ENCODE results near the gene ISX. TPM values are rescaled to one million over a fixed set of nuclear protein-coding genes. Genes with fewer than 3 reads are reported as not detected.

ISX gene
- total RNA-seq, 1 experiment from 2014 or later, result not detected

DNA sequence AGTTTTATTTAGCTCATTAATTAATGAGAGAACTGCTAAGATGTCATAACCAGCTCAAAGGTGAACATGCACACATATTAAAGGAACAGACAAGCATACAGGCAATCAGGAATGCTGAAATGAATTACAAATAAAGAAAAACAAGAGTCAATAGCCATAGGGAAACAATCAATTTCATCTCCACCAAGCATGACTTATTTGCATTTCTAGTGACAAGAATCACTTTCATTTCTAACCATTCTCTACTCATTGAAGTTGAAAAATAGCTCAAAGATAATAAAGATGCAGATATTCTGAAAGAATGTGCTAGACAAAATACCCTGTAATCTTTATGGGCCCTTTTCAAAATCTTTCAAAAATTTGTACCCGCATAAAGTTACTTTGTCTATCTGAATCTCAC, 23.2 kb downstream of the ISX start:
- in situ Hi-C loops (cut with HindIII; ENCODE audit: low pct_unique_long_range_greater_than_20kb, low sequenced_read_pairs), result no loop called here
- DNase-seq (ENCODE audit: low read depth), result no peak

DNA sequence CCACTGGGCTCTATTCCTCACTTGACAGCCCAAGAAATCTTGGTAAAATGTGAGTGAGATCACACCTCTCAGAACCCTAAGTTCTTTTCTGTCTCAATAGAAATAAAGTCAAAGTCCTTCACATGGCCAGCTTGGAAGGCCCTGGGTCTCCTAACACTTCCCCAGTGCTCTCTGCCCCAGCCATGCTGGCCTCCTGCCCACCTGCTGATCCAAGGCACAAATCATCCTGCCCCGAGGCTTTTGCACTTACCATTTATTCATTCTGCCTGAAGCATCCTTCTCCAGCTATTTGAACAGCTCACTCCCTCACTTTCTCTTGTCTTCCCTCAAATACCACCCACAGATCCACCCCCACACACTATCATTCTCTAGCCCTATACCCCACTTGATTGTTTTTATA, 26.4 kb downstream of the ISX start:
- no peak for DNase-seq (ENCODE audit: low read depth)
- in situ Hi-C loops (cut with HindIII; ENCODE audit: low pct_unique_long_range_greater_than_20kb, low sequenced_read_pairs), result no loop called here

DNA sequence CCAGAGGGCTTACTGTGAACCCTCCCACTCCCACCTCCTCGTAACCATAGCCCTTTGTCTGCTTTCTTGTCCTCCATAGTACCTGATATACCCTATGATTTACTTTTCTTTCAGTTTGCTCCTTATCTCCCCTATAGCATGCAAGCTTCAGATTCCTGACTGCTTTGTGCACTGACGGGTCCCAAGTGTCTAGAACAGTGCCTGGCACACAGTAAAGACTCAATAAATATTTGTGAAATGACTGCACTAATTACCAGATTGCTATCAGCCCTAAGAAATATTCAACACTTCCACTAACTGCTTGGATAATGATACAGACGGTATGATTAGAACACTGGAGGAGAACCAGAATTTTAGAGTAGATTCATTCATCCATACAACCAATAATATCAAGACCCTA, 33.0 kb downstream of the ISX start:
- in situ Hi-C loops (cut with HindIII; ENCODE audit: low pct_unique_long_range_greater_than_20kb, low sequenced_read_pairs), result no loop called here
- DNase-seq (ENCODE audit: low read depth), result no peak

DNA sequence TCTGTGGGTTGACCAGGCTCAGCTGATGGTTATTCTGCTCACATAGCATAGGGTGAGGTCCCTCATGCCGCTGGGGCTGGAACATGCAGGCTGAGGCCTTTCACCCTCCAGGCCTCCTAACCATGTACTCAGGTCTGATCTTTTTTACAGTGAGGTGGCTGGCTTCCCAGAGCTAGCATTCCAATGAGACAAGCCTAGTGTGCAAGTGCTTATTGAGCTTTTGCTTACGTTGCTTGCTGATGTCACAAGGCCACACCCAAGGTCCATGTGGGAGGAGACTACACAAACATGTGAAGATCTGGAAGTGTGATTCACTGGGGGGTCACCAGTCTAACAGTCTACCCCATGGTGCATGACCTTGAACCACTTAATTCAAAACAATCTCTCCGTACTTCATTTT, 33.9 kb downstream of the ISX start:
- no peak for DNase-seq (ENCODE audit: low read depth)
- in situ Hi-C loops (cut with HindIII; ENCODE audit: low pct_unique_long_range_greater_than_20kb, low sequenced_read_pairs), result no loop called here

DNA sequence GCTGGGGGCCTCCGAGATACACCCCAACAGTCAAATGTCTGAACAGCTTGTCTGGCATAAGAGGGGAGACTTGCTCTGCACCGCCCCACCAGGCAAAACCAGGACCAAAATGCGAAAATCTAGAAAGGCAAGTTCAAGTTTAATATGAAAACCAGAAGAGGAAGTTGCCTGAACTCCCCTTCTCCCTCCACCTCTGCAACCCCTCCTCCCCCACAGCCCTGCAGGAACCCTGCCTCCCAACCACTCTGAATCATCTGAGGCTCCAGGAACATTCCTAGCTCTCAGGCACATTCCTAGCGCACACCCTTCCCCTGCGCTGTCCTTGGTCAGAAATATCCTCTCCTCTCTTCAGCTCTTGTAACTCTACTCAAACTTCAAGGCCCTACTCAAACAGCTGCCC, 36.7 kb downstream of the ISX start:
- DNase-seq (ENCODE audit: low read depth), result peak; percentile 35
- in situ Hi-C loops (cut with HindIII; ENCODE audit: low pct_unique_long_range_greater_than_20kb, low sequenced_read_pairs), result no loop called here

DNA sequence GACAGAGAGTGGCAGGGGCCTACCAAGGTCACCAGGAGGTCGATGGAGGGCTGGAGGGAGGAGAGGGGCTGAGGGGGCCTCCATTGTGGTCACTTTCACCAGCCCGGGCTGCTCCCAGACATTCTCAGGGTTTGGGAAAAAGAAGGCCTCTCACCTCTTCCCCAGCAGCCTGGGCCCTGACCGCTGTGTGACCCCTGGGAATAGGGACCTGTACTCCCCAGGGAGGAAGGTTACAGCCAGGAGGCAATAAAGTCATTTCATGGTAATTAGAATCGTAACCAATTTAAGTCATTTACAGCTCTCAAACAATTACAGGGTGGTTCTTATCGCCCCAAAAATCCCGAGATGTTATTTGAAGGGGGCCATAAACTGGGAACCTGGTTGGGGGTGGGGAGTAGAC, 37.8 kb downstream of the ISX start:
- in situ Hi-C loops (cut with HindIII; ENCODE audit: low pct_unique_long_range_greater_than_20kb, low sequenced_read_pairs), result no loop called here
- DNase-seq (ENCODE audit: low read depth), result no peak

DNA sequence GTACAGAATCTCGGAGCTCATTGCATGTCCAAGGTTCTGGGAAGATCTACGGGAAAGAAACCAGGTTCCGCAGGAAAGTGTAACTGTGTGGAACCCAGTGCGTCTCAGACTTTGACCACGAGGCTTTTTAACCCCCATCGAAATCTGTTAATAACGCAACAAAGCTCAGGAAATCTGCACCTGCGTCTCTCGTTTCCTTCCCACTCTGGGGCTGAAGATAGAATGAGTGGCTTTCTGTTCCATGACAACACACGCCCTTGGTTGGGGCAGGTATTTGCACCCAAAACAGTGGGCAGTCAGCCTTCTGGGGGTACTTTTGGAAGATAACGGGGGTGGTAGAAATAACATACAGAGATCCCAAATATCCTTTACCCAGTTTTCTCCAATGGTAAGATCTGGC, 38.5 kb downstream of the ISX start:
- in situ Hi-C loops (cut with HindIII; ENCODE audit: low pct_unique_long_range_greater_than_20kb, low sequenced_read_pairs), result no loop called here
- DNase-seq (ENCODE audit: low read depth), result no peak

DNA sequence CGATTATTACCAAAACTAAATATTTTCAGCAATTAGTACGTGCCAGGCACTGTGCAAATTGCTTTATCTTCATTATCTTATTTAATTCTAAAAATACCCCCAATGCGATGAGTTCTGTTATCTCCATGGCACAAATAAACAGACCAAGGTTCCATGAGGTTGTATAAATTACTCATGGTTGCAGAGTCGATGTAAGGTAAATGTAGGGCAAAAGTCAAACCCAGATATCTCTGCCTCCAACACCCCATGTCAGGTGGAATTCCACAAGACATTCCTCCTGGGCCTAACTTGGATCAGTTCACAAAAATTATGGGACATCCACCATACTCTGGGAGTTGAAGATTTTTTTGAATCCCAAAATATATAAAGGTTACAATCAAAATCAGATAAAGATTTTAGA, 43.7 kb downstream of the ISX start:
- DNase-seq (ENCODE audit: low read depth), result no peak
- in situ Hi-C loops (cut with HindIII; ENCODE audit: low pct_unique_long_range_greater_than_20kb, low sequenced_read_pairs), result no loop called here

DNA sequence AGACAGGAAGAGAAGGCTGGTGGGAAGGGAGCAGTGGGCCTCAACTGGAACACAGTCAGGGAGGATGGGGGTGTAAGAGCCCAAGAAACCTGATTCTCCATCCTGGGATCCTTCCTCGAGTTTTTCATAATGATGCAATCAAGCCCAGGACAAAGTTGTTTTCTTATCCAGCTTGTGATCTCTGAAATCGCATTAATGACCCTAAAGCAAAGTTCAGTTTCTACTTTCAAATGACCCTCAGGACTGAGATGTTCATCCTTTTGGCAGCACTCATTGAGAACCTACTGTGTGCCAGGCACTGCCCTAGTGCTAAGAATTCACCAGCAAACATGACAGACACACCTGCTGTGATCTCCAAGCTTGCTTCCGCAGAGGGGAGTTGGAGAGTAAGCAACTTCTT, 45.3 kb downstream of the ISX start:
- in situ Hi-C loops (cut with HindIII; ENCODE audit: low pct_unique_long_range_greater_than_20kb, low sequenced_read_pairs), result no loop called here
- no peak for DNase-seq (ENCODE audit: low read depth)

DNA sequence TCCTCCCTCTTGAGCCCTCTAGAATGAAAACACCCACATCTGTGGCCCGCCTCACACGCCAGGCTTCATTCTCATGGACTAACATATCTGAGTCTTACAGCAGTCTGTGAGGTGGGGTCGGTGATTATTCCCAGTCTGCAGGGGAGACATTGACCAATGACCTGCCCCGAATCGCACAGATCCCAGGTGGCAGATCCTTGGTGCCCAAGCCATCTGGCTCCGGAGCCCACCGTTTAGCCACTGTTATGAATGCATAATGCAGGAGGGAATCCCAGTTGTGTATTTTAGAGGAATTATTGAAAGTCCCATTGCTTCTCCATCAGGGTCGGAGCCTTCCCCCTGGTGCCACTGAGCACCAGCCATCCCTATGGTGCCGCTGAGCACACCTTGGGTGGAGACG, 47.4 kb downstream of the ISX start:
- in situ Hi-C loops (cut with HindIII; ENCODE audit: low pct_unique_long_range_greater_than_20kb, low sequenced_read_pairs), result no loop called here

DNA sequence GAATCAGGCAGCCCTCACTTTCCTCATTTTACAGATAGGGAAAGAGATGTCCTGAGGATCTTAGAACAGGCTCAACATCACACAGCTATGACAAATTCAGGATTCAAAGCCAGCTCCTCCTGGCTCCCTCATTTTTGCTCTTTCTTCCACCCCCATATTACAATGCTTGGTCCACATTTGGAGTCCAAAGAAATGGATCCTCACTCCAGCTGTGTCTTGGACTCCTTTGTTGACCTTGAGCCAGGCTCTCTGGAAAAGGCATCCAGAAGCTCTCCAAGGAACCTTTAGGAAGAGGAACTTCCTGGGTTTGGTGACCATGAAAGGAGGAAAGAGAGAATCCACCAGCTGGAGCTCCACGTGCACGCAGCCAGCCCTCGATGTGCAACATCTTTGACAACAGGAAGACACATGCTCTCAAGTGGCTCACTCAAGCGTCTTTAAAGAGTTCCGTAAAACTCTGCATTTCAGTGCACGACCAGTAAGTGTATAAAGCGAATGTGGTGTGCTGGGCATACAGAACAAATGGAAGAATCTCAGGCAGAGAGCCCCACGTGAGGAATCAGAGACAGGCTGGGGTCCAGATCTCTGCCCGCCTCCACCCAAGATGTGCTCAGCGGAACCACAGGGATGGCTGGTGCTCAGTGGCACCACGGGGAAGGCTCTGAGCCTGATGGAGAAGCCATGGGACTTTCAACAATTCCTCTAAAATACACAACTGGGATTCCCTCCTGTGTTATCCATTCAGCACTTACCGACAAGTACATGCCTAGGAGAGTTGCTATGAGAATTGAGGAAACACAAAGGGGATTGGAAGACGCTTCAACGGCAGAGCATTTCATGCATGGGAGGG, 48.4 kb downstream of the ISX start:
- in situ Hi-C loops (cut with HindIII; ENCODE audit: low pct_unique_long_range_greater_than_20kb, low sequenced_read_pairs), result no loop called here
- DNase-seq (ENCODE audit: low read depth), result no peak

More for the DNA sequence above, 47.4 kb downstream of the ISX start:
- no peak for DNase-seq (ENCODE audit: low read depth)

DNA sequence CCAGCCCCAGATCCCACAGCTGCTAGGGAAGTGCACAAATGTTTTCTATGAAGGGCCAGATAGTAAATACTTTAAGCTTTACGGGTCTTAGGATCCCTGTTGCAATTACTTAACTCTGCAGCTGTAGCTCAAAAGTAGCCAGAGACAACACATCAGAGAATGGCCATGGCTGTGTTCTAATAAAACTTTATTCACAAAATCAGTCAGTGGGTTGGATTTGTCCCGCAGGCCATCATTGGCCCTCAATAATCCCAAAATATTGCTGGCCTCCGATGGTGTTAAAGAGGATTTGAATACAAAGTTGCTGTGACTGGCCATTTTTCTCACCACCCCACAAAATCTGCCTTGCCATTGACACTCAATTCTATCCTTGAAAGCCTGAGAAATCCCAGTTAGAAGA, 49.6 kb downstream of the ISX start:
- in situ Hi-C loops (cut with HindIII; ENCODE audit: low pct_unique_long_range_greater_than_20kb, low sequenced_read_pairs), result no loop called here
- no peak for DNase-seq (ENCODE audit: low read depth)

DNA sequence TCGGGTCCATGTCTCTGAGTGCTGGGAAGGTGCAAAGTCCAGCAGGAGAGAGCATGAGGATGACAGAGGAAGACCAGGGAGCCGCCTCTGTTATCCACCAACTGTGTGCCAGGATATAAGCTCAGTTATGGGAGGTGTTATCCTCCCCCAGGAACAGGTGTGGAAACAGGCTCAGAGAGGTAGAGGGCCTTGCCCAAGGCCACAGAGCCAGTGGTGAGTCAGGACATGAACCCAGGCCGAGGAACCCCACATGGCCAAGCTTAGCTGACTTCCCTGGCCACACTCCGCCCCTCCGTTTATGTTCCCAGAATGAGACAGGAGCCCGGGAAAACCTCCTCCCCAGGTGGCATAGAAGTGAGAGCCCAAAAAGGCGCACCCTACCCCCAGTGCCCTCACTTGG, 50.3 kb downstream of the ISX start:
- in situ Hi-C loops (cut with HindIII; ENCODE audit: low pct_unique_long_range_greater_than_20kb, low sequenced_read_pairs), result no loop called here
- no peak for DNase-seq (ENCODE audit: low read depth)

DNA sequence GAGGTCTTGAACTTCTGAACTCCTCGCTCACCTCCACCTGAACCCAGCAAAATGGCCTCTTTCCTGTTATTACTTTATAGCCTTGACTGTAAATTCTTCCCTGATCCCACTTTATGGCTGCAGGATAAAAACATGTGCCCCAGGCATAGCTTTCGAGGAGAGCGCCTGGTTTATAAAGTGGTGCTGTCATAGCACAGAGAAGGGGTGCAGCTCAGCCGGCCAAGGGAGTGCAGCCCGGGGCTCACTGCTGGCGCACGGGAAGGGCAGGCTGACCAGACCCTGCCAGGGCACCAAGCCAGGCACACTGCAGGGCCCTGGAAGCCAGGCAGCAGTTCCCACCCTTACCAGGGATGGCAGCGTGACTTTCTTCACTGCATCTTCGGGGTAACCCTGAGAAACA, 50.9 kb downstream of the ISX start:
- in situ Hi-C loops (cut with HindIII; ENCODE audit: low pct_unique_long_range_greater_than_20kb, low sequenced_read_pairs), result no loop called here
- no peak for DNase-seq (ENCODE audit: low read depth)

DNA sequence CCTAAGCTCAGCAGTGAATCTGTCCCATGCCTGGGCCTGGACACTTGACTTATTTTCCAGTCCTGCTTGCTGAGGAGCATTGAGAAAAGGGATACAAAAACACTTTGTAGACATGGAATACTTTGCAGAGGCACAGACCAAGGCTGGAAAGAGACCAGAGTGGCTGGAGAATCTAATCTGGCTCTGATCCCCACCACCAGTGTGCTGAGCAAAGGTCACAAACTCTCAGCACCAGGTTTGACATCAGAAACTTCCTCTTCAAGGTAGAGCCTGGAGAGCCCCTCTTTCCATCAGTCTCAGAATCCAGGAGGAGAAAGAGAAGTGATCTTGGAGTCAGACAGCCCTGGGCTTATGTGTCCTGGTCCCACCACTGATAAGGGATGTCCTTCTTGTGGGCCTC, 53.5 kb downstream of the ISX start:
- no peak for DNase-seq (ENCODE audit: low read depth)
- in situ Hi-C loops (cut with HindIII; ENCODE audit: low pct_unique_long_range_greater_than_20kb, low sequenced_read_pairs), result no loop called here

DNA sequence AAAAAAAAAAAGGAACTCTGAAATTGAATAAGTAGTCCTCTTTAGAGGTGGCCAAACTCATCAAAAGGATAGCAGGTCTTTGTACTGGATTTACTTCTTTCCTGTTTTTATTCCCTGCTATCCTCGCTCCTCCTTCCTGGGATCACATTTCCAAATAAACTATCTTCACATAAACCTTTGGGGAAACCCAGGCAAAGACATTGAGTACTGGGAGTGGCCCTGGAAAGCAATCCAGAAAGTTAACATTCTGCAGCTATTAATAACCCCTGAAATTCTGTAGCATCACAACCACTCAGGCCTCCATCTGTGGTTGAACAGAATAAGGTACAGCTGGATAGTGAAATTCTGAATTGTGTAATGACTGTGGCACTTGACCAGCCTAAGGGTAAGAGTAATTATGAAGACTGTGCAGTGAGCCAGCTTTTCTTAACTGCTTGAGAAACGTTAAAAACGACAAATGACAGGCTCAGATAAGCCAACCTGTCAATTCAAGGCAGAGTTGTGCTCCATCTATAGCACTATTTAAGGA, 58.8 kb downstream of the ISX start:
- in situ Hi-C loops (cut with HindIII; ENCODE audit: low pct_unique_long_range_greater_than_20kb, low sequenced_read_pairs), result no loop called here
- no peak for DNase-seq (ENCODE audit: low read depth)

DNA sequence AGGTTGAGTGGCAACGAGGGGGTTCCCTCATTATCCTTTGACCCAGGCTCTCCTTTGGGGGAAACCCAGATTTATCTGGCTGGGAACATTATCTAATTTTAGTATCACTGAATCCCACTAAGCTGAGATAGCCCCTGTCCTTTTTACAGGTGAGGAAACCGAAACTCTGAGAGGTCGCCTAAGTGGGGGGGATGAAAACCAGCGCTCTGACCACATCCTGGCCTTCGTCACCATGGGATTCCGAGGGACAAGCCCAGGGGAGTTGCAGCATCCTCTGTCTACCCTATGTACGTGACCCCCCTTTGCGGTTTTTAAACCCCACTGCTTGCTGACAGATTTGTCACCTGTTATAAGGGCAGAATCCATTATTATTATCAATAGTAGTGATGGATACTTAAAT, 61.0 kb downstream of the ISX start:
- in situ Hi-C loops (cut with HindIII; ENCODE audit: low pct_unique_long_range_greater_than_20kb, low sequenced_read_pairs), result no loop called here

DNA sequence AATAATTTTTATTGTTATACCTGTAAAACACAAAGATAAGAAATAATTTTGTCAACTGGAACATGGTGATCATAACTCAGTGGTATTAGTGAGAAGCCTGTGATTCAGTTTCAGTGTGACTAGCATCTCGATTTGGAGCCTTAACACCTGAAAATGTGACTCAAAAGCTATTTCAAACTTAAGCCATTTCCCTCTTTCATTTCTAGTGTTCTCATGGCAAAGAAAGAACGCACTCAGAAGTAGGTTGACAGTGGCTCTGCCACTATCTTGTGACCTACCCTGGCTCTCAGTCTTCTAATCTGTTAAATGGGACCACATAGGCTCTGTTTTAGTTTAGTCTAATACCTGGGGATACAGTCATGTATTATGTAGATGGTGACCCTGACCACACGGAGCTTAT, 62.7 kb downstream of the ISX start:
- DNase-seq (ENCODE audit: low read depth), result no peak
- in situ Hi-C loops (cut with HindIII; ENCODE audit: low pct_unique_long_range_greater_than_20kb, low sequenced_read_pairs), result no loop called here

More for the DNA sequence above, 61.0 kb downstream of the ISX start:
- no peak for DNase-seq (ENCODE audit: low read depth)

DNA sequence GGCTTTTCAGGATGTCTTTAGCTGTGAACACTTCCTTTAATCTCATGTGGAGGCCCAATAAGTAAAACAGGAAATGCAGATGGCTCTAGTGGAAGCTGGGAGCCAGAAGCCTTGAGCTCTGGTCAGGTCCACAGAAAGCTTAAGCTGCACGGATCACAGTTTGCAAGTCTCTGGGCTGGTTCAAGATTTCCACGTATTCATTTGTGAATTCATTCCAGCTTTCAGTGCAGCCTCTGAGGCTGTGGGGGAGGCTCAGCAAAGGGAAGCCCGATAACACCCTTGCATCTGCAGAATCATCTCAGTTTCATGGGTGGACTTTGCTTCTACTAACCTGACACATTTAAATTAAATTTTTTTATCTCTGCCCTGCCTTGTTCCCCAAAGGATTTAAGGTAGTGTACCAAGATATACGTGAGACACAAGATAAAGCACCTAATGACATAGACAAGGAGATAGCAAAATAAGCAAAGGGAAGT, 65.6 kb downstream of the ISX start:
- in situ Hi-C loops (cut with HindIII; ENCODE audit: low pct_unique_long_range_greater_than_20kb, low sequenced_read_pairs), result no loop called here
- no peak for DNase-seq (ENCODE audit: low read depth)

DNA sequence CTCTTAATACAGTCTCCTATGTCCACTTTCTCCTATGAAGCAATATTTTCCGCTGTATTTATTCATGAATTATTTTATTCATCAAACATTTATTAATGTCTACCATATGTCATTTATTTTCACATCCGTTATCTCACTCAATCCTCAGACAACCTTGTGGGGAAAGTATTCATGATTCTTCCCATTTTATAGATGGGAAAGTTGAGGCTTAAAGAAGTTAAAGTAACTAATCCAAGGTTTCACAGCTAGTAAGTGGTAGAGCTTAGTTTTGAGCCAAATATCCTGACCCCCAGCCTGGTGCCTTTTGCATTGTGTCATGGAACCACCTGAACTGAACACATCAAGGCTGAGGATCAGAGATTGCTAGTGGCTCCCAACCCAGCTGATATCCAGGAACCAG, 66.6 kb downstream of the ISX start:
- in situ Hi-C loops (cut with HindIII; ENCODE audit: low pct_unique_long_range_greater_than_20kb, low sequenced_read_pairs), result no loop called here
- DNase-seq (ENCODE audit: low read depth), result no peak
